GM18508 (cell line): ENCODE measurements around the gene RGS2.

ENCODE experiments used
- ATAC-seq: cut with Tn5 transposase; IDR thresholded peaks from one replicate; pipeline ENCODE4 v1.9.1; 2021; ENCODE audit warnings: moderate number of reproducible peaks; ENCODE audit not compliant: insufficient read depth, unreplicated experiment

Gene RGS2

DNA sequence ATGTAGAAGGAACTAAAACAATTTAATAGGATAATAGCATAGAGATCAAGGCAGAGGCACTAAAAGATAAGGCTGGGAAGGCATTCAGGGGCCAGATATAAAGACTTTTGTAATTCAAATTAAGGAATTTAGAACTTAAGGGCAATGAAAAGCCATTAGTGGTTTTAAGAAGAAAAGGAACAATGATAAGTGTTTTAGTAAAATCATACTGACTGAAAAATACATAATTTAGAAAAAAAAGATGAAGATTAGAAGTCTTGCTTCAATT, 14.1 kb upstream of the RGS2 start:
- ATAC-seq = no peak

DNA sequence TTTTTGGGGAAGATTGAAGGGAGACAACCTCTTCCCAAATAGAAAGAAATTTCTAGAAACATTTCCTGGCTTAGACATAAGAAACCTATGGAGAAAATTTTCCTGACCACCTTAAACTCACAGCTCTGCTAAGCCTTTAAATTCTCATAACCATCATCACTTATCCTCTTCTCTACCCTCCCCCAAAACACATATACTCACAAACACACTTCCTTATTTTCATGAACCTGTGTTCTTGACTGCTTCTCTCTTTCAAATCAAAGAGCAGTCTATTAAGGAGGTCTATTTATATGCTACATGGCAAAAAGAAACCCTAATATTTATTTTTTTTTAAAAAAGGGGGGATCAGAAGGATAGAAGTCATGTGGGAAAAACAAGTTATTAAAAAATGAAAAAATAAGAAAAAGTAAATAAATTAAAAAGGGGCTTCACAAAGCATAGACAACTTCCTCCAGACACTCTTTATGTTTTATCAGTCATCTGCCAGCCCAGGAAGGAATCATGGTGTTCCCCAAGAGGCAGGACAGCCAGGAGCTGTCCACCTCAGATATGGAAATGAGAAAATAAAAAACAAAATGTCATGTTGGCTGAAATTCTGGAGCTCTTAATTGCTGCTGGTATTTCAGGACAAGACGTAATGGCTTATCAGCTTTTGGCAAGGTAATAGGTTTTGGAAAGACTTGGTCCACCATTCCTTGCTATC, 12.8 kb upstream of the RGS2 start:
- no peak for ATAC-seq

DNA sequence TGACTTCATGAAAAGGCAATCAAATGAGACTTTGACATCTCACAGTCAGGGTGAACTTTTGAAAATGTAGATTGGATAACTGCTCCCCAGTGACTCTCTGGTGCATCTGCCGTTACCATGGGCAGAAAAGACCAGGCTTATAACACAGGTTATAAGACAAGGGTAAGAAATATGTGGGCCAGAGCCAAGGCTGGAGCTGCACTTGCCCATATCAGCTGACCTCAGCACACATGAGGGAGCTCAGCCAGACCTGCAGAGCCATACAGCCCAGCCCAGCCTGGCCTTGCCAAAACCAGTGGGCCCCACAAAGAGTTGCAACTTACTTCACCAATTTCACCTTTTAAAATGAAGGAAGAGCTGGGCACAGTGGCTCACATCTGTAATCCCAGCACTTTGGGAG, 11.7 kb upstream of the RGS2 start:
- ATAC-seq = no peak

DNA sequence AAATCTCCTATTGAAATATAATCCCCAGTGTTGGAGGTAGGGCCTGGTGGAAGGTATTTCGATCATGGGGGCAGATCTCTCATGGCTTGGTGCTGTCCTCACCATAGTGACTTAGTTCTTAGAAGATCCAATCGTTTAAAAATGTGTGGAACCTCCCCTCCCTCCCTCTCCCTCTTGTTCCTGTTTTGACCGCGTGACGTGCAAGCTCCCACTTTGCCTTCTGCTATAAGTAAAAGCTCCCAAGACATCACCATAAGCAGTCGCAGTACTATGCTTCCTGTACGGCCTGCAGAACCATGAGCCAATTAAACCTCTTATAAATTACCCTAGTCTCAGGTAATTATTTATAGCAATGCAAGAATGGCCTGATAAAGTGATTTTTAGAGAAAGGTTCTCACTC, 10.9 kb upstream of the RGS2 start:
- ATAC-seq = no peak

DNA sequence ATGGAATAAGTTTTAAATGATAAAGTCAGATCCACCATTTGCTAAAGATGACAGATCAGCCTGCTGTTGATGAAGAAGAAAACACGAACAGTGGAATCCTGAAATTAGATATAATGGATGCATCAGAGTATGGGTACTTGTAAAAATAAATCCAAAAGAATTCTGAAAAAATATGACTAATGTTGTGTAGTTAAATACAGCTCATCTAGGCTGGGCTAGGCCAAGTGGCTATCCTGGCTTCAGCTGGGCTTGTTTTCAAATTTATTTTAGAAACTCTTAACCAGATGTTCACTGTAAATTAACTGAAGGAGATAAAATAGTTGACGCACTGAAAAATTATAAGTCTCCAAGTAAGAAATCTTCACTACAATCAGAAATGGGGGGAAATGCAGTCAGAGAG, 7.4 kb upstream of the RGS2 start:
- ATAC-seq = no peak

DNA sequence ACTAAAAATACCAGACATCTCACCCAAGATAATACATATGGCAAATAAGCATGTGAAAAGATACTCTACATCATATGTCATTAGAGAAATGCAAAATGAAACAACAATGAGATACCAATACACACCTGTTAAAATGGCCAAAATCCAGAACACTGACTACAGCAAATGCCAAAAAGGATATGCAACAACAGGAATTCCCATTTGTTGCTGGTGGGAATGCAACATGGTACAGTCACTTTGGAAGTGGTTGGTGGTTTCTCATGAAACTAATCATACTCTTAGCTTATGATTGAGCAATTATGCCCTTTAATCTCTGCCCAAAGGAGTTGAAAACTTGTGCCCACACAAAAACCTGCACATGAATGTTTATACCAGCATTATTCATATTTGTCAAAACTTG, 6.4 kb upstream of the RGS2 start:
- ATAC-seq = no peak

DNA sequence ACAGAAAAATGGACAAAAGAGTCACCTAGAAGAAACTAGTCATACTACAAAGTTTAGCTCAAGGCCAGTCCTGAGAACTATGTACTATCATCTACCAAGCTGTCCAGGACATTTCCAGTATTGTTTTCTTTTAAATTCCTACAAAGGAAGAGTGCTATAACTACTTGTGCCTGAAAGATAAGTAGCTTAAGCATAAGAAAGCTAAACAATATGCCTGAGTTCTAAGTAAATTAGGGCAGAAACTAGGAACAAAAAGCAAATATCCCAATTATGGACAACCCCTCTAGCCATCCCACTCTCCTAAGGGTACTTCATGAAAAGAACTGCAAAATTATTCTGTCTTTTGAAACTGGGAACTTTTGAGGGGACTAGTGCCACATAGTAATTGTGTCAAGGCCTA, 5.3 kb upstream of the RGS2 start:
- ATAC-seq = no peak

DNA sequence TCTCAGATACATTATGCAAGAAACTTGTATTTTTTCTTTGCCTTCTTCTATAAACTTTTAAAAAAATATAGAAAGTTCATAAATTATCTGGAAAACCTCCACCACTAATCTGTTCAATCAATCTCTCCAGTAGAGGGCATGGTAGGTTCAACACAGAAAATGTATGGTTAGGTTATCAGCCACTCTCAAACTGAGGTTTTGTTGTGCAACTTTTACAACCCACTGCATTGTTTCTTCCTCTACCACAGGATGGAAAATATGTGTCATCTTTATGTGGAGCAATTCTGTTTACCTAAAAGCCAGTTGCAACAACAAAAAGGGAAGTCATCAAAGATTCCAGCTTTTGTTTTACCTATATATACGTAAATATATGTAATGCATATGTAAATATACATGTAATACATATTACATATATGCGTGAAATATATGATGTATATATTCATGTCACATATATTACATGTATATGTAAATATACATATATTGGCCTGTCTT, 3.0 kb upstream of the RGS2 start:
- ATAC-seq = peak; percentile 28

DNA sequence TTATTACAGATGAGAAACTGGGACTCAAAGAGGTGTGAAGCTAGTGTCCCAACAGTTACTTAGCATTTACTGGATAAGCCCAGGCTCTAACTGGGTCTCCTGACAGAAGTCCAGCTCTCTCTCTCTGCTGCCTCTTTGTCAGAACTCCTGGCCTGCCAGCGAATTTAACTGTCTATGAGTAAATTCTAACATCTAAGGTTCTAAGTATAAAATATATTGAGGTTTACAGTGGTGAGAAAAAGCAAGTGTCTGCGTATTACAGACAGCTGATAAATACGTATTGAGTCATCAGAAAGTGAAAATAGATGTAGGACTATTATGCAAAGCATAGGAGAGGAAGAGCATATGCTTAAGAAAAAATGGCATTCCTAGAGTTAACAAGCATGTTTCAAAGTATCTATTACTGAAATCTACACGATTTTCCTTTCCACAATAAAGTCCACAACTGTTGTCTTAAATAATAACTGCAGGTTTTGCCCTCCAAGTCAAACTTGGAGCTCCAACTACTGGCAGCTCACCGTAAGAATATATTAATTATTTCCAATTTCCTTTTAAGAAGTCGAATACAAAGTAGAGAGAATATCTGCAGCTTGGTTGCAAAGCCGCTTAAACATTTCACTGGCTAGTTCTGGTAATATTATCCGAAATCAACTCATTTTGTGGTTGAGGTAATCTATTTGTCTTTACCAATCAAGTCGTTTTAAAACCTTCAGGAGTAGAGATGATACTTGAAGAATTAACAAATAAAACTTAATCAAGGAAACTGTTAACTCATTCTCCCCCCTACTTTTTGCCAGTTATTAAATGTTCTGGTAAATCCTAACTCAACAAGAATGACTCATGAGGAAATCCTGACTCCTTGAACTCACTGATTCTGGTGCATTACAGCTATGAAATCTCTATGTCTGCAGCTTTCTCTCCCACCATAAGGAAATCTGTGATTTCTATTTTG, 1.4 kb upstream of the RGS2 start:
- peak; percentile 44 for ATAC-seq

DNA sequence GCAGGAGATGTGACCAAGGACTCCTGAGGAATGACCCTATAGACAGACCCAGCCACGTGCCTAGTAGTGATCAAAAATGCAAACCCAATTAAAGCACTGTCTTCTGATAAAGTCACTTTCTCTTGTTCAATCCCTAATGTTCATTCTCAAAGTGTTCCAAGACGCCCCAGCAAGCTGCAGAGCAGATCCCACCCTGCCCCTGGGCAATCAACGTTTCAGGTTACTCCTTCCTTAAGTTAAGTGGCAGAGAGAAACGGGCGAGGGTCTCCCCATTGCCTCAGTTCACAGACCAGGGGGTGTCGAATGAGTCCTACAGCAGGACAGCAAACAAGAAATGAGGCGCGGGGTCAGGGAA, 699 bp upstream of the RGS2 start:
- no peak for ATAC-seq

DNA sequence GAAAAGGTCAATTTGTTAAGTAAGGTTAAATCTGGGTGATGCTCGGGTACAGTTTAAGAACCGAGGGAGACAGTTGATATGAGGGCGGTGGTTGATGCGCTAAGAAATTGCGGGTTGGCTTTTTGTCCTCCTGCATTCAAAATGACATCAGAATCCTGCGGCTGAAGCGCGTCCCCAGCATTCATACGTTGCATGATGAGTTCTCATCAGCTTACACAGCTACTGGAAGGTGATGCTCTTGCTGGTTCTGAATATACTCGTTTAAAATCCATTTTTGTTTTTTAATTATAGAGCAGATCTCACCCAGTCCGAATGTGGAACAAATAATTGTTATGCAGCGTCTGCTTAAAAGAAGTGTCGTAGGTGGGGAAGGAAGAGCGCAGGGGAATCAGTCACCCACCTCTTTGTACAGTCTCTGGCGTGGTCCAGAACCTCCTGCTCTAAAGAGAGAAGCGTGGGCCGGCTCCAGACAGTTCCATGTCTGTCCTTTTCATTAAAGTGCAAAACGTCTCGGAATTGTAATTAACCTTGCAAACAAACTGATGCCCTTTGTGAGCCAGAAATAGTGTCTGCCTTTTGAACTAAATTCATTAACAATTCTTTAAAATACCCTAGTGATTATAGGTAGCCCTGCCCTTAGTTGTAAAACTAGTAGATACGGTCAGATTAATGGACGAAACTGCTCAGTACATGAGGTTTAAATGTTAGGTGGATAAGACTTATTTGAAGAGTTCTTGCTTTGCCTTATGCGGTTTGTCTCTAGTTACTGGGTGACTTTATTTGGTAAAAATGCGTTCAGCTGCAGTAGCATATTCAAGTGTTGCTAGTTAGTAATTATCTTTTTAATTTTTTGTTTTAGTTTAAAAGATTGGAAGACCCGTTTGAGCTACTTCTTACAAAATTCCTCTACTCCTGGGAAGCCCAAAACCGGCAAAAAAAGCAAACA, 741 bp downstream of the RGS2 start:
- no peak for ATAC-seq

DNA sequence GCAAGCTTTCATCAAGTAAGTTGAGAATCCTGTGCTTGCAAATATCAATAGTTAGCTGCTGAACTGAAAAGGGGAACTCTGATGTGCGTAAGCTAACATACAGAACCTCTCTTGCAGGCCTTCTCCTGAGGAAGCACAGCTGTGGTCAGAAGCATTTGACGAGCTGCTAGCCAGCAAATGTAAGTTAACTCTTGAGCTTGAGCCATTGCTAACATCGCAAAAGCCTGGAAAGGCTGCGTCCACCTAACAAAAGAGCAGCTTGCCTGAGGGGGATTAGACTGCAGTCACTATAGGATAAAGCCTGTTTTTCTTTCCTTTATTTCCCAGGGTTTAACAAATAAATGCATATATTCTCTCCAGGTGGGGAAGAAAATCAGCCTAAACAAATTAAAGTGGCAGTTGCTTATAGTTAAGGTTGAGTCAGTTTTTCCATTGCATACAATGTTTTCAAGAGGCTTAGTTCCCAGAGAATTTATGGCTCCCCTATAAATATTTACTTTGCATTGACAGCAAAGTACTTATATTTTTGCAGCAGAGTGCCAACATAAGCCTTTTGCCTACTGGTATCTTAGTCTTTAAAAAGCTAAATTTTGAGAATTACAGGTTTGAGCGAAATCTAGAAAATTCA, 1.5 kb downstream of the RGS2 start:
- peak; percentile 27 for ATAC-seq

DNA sequence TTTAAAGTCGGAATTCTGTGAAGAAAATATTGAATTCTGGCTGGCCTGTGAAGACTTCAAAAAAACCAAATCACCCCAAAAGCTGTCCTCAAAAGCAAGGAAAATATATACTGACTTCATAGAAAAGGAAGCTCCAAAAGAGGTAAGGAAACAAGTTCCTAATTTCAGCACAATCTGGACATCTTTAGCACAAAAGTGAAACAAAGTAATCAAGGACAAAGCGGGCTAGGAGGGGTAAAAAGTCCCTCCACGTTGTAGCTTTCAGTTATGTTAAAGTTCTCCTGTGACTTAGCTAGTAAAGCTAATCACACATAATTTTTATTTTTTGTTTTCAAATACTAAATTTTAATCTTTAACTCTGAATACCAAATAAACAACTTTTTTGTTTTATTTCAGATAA, 2.2 kb downstream of the RGS2 start:
- ATAC-seq = no peak

DNA sequence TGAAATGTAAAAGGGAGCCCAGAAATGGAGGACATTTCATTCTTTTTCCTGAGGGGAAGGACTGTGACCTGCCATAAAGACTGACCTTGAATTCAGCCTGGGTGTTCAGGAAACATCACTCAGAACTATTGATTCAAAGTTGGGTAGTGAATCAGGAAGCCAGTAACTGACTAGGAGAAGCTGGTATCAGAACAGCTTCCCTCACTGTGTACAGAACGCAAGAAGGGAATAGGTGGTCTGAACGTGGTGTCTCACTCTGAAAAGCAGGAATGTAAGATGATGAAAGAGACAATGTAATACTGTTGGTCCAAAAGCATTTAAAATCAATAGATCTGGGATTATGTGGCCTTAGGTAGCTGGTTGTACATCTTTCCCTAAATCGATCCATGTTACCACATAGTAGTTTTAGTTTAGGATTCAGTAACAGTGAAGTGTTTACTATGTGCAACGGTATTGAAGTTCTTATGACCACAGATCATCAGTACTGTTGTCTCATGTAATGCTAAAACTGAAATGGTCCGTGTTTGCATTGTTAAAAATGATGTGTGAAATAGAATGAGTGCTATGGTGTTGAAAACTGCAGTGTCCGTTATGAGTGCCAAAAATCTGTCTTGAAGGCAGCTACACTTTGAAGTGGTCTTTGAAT, 2.9 kb downstream of the RGS2 start:
- no peak for ATAC-seq

DNA sequence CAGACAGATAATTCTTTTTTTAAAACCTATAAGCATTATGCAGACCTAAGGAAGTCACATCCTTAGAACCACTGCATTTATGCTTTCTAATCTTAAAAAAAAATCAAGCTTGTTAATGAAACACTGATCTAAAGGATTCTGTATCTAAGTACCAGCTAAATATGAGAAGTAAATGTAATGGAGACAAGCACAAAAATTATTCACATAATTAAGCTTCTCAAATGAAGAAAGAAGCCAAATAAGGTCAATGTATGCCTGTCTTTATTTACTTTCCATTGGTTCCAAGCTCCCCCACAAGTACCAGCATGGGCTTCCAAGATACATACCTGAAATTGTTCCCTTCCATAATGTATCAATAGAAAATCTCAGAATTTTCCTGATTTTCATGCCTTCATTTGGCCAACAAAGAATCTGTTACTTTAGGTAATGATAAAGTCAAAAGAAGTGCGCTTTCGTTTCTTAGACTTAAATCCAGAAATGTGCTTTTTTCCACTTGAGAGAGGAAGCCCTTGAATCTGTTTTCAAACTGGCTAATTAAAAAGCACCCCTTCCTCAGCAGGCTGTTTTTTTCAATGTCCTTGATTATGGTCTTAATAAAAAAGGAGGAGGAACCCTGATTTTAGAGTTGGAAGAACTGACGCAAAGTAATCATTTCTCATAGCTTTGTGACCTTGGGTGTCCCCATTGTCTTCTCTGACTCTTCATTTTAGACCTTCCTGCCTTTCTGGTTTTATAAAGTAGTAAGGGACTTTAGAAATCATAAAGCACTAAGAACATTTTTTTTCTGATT, 3.8 kb downstream of the RGS2 start:
- no peak for ATAC-seq

DNA sequence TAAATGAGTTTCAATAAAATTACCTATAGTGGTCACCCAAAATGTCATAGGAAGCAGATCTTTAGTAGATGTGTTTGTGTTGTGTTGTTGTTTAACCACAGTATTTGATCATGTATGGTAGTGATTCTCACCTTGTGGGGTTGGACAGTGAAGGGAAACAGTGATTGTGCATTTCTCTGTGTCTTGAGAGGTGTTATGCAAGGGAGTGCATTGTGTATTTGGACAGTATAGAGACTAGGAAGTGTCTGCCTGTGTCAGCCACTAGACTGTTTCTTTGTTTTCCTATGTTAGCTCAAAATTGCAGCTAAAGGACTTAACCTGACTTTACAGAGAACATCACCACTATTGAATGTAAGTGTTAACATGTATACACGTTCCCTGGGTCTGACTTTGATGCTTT, 6.0 kb downstream of the RGS2 start:
- no peak for ATAC-seq

DNA sequence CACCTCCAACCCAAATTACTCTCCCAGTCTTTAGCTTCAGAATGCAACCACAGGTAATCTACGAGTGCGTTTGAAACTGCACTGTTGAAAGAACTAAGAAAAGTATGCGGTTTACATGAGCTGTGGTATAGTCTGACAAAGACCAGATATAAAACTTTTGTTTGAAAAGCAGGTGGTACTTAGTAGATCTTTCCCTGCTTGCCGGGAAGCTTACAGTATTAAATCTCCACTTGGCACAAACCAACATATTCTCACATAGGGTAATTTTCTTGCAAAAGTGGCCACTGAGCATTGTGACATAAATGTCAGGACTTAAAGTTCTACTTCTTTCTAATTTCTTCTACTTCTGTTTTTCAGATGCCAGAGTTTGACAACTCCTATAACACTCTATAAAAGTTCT, 8.4 kb downstream of the RGS2 start:
- ATAC-seq = no peak

DNA sequence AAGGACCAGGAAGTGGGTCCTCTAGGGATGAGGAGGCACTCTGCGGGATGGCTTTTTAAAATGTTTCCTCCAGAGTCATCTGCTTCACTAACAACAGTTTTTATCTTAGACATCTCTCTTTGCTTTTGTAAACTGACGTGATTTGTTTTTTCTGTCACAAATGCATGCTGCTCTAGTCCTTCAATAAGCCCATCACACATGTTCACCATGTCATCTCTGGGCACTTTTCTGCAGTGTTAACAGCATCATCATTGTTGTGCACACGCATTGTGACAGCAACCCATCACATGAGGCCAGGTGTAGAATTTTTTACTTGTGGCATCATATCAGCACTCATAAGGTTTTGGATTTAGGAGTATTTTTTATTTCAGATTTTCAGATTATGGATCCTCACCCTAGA, 12.5 kb downstream of the RGS2 start:
- no peak for ATAC-seq

DNA sequence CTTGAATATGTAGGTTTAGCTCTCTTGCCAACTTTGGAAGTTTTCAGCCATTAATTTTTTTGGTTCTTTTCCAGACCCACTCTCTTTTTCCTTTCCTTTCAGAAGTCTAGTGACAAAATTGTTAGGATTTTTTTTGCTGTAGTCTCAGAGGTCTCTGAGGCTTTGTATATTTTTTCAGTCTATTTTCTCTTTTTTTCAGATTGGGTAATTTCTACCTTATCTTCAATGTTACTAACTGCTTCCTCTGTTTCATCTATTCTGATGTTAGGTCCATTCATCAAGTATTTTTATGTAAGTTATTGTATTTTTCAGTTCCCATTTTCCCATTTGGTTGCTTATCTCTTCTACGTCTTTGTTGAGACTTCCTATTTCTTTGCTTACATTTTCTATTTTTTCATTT, 15.7 kb downstream of the RGS2 start:
- ATAC-seq = no peak
